ENCODE results near the gene ZDHHC1.

Gene ZDHHC1

DNA sequence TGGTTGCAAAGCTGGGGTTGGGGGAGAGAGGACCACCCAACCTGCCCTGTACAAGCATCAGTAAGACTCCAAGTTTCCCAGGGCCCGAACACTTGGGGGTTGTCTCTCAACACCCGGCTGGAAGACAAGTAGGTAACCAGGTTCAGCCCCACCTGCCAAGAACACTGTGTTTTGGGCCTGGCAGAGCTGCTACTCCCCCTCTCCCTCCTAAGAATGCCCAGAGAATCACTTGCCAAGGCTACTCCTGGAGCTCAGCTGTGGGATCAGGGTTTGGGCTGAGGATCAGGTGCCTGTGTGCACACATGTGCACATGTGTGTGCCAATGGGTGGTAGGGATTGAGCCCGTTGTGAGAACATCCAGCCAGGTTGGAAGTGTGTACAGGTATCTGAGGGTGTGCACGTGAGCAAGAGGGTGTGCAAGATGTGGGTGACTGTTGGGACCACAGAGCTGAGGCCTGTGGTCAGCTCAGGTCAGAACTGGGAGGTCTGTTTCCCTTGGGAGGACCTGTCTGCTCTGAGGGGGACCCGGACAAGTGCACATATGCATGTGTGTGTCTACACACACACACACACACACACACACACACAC lies 16.9 kb upstream of the ZDHHC1 start:
- in situ Hi-C loops (cut with MboI; ENCODE audit: low sequenced_read_pairs), result loop anchor here (25.0 kb wide), 1 partner anchor 471 kb away; the partner anchor contains the start of gene CES3

DNA sequence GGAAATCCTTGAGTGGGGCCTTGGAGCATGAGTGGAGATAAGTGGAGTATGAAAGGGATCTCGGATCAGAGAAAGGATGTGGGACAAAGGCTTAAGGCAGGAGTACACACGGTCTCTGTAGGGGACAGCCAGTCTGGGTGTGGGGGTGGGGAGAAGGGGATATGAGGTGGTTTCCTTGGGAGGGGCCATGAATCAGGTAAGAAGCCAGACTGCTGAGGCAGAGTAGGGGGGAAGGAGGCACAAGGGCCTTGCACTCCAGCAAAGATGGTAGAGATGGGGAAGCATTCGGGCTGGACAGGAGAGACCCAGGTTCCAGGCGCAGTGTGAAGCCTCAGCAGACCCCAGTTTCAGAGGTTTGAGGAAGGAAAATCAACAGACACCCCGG lies 16.2 kb upstream of the ZDHHC1 start:
- in situ Hi-C loops (cut with MboI; ENCODE audit: low sequenced_read_pairs), result loop anchor here (25.0 kb wide), 1 partner anchor 470 kb away; the partner anchor contains the start of gene CES3

- in situ Hi-C loops (cut with MboI; ENCODE audit: low sequenced_read_pairs), result loop anchor here (25.0 kb wide), 1 partner anchor 470 kb away; the partner anchor contains the start of gene CES3
These were observed 15.7 kb upstream of the ZDHHC1 start for GRCh38 chr16:67431775-67432505.

- in situ Hi-C loops (cut with MboI; ENCODE audit: low sequenced_read_pairs), result loop anchor here (25.0 kb wide), 1 partner anchor 469 kb away; the partner anchor contains the start of gene CES3
These were observed 14.9 kb upstream of the ZDHHC1 start, which contains the start of gene HSD11B2 for GRCh38 chr16:67430977-67431774. Gene HSD11B2, plus strand, starts transcription at chr16:67431121. Its CDS starts 128 bp downstream, at chr16:67431249.

DNA sequence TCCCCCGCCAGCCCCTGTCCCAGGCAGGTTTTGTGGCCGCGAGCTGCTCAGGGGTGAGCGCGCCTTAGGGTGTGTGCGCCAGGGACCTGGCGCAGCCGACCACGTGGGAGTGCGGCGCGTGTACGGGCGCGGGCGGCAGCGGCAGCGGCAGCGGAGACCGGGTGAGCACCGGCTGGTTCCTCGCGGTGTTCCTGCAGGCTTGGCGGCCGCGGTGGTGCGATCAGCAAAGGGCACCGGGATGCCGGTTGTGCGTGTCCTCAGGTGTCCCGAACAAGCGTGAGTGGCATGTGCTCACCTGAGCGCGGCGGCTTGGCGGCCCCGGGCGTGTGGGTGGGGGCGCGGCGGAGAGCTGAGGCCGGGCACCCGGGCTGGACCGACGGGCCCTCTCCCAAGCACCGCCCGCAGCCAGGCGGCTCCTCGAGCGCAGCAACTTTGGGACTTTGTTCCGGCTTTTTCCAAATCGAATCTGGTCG lies 14.3 kb upstream of the ZDHHC1 start:
- in situ Hi-C loops (cut with MboI; ENCODE audit: low sequenced_read_pairs), result loop anchor here (25.0 kb wide), 1 partner anchor 468 kb away; the partner anchor contains the start of gene CES3

GRCh38 chr16:67429799-67430503 lies 13.7 kb upstream of the ZDHHC1 start:
- in situ Hi-C loops (cut with MboI; ENCODE audit: low sequenced_read_pairs), result loop anchor here (25.0 kb wide), 1 partner anchor 468 kb away; the partner anchor contains the start of gene CES3

- in situ Hi-C loops (cut with MboI; ENCODE audit: low sequenced_read_pairs), result loop anchor here (25.0 kb wide), 1 partner anchor 467 kb away; the partner anchor contains the start of gene CES3
These were observed 12.9 kb upstream of the ZDHHC1 start for GRCh38 chr16:67429053-67429798.

DNA sequence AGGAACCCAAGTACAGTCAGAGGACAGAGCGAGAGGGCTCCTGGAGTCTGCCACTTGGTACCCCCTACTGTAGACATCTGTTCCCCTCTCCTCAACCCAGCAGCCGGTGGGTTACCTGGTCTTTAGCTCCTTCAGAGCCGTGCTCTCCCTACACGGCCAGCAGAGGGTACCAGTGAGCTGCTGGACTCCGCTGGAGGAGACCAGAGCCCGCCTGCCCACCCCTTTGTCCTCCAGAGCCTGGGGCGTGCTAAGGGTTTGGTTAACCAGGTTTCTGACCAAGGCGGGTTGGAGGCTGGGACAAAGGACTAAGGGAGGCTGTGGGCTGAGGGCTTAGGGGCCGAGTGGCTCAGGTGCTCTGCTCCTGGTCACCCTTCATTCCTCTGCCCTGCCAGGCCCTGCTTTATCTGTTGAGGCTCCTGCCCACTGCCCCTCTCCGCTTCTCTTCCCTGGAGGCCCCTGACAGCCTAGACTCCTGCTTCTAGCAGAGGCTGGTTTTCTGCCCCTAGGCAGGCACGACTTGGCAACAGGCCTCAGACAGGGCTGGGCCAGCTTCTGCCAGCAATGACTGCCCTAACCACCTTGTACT lies 12.0 kb upstream of the ZDHHC1 start:
- in situ Hi-C loops (cut with MboI; ENCODE audit: low sequenced_read_pairs), result loop anchor here (25.0 kb wide), 1 partner anchor 466 kb away; the partner anchor contains the start of gene CES3

DNA sequence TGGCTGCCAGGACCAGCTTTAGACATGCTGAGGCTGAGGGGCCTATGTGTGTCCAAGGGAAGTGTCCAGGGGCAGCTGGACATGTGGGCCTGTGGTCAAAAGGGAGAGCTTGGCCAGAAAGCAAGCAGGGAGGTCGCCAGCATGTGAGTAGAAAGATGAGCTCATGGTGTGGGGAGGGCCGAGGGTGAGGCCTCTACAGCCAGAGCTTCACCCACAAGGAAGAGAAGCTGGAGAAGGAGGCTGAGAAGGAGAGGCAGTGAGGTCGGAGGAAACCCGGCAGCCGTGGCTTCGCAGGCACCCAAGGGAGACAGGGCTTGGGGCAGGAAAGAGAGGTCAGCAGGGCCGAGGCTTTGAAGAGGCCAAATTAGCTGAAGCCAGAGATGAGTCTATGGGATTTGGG lies 10.7 kb upstream of the ZDHHC1 start:
- in situ Hi-C loops (cut with MboI; ENCODE audit: low sequenced_read_pairs), result loop anchor here (25.0 kb wide), 1 partner anchor 465 kb away; the partner anchor contains the start of gene CES3

DNA sequence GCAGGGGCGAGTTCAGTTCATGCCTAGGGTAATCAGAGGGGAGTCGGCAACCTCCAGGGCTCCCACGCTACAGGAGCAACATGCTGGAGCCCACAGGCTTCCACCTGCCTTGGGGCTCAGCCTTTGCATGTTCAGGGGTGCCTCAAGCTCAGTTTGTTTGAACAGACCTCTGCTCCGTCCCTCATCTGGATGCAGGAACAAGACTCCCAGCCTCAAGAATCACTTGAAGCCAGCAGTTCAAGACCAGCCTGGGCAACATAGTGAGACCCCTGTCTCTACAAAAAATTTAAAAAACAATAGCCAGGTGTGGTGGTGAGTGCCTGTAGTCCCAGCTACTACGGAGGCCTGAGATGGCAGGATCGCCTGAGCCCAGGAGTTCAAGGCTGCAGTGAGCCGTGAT lies 9.7 kb upstream of the ZDHHC1 start:
- in situ Hi-C loops (cut with MboI; ENCODE audit: low sequenced_read_pairs), result loop anchor here (25.0 kb wide), 1 partner anchor 464 kb away; the partner anchor contains the start of gene CES3

GRCh38 chr16:67425580-67425979 lies 9.3 kb upstream of the ZDHHC1 start:
- in situ Hi-C loops (cut with MboI; ENCODE audit: low sequenced_read_pairs), result loop anchor here (25.0 kb wide), 1 partner anchor 463 kb away; the partner anchor contains the start of gene CES3

DNA sequence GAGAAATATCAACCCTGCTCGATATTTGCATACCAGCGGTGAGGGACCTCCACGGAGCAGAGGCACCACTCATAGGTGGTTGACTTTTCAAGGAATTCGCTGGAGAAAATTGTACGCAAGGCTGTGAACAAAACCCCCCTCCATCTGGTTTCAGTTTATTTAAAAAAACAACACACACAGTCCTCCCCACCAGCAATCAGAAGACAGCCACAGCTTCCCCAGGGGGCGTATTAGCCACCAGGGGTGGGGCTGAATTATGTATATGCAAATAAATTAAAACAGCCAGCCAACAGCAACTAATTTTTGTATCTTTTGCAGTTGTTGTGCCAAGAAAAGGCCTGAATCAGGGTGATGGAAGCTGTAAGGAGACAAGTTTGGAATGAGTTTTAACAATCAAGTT lies 8.8 kb upstream of the ZDHHC1 start:
- in situ Hi-C loops (cut with MboI; ENCODE audit: low sequenced_read_pairs), result loop anchor here (25.0 kb wide), 1 partner anchor 463 kb away; the partner anchor contains the start of gene CES3

- in situ Hi-C loops (cut with MboI; ENCODE audit: low sequenced_read_pairs), result no loop called here
These were observed 8.0 kb upstream of the ZDHHC1 start for GRCh38 chr16:67424261-67424615.

- in situ Hi-C loops (cut with MboI; ENCODE audit: low sequenced_read_pairs), result no loop called here
These were observed 7.5 kb upstream of the ZDHHC1 start for GRCh38 chr16:67423611-67424260.

- in situ Hi-C loops (cut with MboI; ENCODE audit: low sequenced_read_pairs), result no loop called here
These were observed 6.7 kb upstream of the ZDHHC1 start for GRCh38 chr16:67423015-67423414.

DNA sequence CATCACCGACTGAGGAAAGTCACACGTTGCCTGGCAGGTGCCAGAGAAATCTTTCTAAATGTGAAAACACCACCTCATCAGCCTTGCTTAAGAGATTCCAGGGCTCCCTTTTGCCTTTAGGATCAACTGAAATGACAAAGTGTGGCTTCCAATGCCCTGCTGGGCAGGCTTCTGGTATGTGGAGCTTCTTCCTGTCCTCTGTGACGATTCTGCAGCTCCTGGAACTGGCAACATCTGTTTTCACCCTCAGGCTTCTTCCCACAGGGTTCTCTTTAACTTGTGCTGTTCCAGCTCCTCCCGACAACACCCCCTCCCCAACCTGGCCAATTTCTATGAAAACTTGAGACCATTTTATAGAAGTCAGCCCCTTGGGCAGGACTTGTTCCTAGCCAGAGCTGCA lies 4.8 kb upstream of the ZDHHC1 start:
- in situ Hi-C loops (cut with MboI; ENCODE audit: low sequenced_read_pairs), result no loop called here

DNA sequence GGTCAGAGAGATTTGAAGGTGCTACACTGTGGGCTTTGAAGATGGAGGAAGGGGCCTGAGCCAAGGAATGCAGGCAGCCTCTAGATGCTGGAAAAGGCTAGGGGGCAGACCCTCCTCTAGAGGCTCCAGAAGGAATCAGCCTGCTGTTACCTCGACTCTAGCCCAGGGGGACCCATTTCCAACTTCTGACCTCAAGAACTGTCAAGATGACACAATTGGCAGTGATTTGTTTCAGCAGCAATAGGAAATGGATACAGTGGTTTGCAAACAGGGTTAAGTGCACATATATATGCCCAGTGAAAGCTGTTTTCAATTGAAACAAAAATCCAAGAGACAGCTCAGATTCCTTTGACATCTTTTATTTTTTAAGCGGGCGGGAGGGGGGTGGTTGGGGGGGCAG lies 3.7 kb upstream of the ZDHHC1 start:
- in situ Hi-C loops (cut with MboI; ENCODE audit: low sequenced_read_pairs), result no loop called here

DNA sequence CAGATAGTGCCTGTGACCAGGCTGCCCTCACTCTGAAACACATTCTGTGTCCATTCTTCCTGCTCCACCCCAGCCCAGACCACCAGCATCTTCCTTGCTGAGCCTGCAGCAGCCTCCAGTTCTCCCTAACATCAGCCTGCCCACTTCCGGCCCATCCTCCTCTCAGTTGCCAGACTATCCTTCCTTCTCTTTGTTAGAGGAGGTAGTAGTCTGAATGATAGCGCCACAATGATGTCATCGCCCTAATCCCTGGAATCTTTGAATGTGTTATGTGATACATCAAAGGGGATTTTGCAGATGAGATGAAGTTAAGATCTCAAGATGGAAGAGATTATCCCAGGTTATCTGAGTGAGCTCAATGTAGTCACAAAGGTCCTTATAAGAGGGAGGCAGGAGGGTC lies 3.2 kb upstream of the ZDHHC1 start:
- in situ Hi-C loops (cut with MboI; ENCODE audit: low sequenced_read_pairs), result no loop called here

Measured in HL-60/S4 treated with retinoic acid at 250 ng/mL for 4 days and 3 days (cell line).